ENCODE data around the gene NELL2. TPM values are rescaled to one million over a fixed set of nuclear protein-coding genes. Genes with fewer than 3 reads are reported as not detected.

NELL2 gene
- total RNA-seq, 1 donor, result 208 TPM

DNA sequence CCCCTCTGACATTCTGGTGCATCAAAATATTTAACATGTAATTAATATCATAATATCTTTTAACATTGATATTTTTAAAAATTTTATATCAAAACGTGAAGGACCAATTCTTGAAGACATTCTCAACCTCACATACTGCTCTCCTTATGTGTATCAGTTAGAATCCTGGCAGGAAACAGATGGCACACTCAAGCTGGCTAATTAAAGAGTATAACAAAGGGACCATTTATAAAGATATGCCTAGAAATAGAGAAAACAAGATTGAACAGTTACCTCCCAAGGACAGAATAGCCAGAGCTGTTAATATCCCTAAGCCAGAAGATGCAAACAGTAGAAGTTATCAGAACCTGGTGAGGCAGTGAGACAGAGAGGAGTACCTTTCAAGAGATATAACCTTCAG, 368.7 kb downstream of the NELL2 start:
- H3K4me3 ChIP-seq (ENCODE audit: low read length), result no peak overlapping the region
- H3K4me1 ChIP-seq (ENCODE audit: insufficient read depth, low read length), result no peaks in the 10 kb centered on the region
- no peaks in the 10 kb centered on the region for H3K9me3 ChIP-seq (ENCODE audit: low read depth, low read length)
- H3K27me3 ChIP-seq (ENCODE audit: insufficient read depth, low read length), result no peaks in the 10 kb centered on the region

DNA sequence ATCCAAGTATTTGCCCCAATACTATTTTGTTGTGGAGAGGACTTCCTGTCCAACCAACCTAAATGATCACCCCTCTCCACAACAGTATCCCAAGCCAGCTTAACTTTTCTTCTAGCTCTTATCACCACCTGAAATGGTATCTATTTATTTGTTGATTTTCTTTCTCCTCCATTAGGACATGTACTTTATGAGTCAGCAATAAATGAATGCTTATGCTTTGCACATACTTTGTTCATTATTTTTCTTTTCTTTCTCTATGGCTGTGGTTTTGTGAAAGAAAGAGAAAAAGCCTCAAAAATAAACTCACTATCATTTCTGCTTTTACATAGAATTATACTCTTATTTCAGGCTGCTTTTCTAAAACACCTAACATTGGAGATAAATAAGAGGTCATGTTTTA, 371.3 kb downstream of the NELL2 start:
- Histone ChIP-seq H3K27me3 (ENCODE audit: insufficient read depth, low read length) (no peaks in the 10 kb centered on the region), H3K9me3 (ENCODE audit: low read depth, low read length) (no peaks in the 10 kb centered on the region), H3K4me3 (ENCODE audit: low read length) (no peak overlapping the region), H3K4me1 (ENCODE audit: insufficient read depth, low read length) (no peaks in the 10 kb centered on the region)

DNA sequence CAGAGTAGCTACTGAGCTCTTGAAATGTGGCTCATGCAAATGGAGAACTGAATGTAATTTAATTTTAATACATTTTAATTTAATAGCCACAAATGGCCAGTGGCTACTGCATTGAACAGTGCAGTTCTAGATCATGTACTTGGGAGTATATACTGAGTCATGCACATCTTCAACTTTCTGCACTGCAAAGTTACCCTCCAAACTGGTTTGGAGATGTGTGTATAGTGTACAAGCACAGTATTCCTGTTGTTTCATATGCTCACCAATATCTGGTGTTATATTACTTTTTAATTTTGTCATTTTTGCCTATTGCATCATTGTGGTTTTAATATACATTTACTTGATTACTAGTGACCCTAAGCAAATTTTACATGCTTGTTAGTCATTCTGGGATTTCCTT, 372.8 kb downstream of the NELL2 start:
- H3K4me3 ChIP-seq (ENCODE audit: low read length), result no peak overlapping the region
- H3K27me3 ChIP-seq (ENCODE audit: insufficient read depth, low read length), result no peaks in the 10 kb centered on the region
- H3K4me1 ChIP-seq (ENCODE audit: insufficient read depth, low read length), result no peaks in the 10 kb centered on the region
- H3K9me3 ChIP-seq (ENCODE audit: low read depth, low read length), result no peaks in the 10 kb centered on the region

DNA sequence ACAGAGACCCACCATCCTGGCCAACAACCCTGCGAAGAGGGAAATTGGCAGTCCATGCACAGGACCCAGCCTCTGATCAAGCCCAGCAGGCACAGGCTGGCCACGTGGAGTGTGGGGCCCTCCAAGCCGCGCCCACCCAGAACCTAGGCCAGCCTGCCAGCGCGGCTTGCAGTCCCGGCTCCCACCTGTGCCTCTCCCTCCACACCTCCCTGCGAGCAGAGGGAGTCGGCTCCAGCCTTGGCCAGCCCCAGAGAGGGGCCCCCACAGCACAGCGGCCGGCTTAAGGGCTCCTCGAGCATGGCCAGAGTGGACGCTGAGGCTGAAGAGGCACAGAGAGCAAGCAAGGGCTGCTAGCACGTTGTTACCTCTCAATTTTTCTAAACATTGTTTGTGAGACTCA, 373.4 kb downstream of the NELL2 start:
- Histone ChIP-seq H3K27me3 (ENCODE audit: insufficient read depth, low read length) (no peaks in the 10 kb centered on the region), H3K4me3 (ENCODE audit: low read length) (no peak overlapping the region), H3K4me1 (ENCODE audit: insufficient read depth, low read length) (no peaks in the 10 kb centered on the region), H3K9me3 (ENCODE audit: low read depth, low read length) (no peaks in the 10 kb centered on the region)

DNA sequence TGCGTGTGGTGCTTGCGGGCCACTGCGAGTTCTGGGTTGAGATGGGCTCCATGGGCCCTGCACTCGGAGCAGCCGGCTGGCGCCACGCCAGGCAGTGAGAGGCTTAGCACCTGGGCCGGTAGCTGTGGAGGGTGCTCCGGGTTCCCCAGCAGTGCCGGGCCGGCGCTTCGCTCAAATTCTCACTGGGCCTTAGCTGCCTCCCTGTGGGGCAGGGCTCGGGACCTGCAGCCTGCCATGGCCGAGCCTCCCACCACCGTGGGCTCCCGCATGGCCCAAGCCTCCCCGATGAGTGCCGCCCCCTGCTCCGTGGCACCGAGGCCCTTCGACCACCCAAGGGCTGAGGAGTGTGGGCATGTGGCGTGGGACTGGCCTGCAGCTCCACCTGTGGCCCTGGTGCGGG, 375.7 kb downstream of the NELL2 start:
- Histone ChIP-seq H3K4me1 (ENCODE audit: insufficient read depth, low read length) (no peaks in the 10 kb centered on the region), H3K9me3 (ENCODE audit: low read depth, low read length) (no peaks in the 10 kb centered on the region), H3K4me3 (ENCODE audit: low read length) (no peak overlapping the region), H3K27me3 (ENCODE audit: insufficient read depth, low read length) (no peaks in the 10 kb centered on the region)

DNA sequence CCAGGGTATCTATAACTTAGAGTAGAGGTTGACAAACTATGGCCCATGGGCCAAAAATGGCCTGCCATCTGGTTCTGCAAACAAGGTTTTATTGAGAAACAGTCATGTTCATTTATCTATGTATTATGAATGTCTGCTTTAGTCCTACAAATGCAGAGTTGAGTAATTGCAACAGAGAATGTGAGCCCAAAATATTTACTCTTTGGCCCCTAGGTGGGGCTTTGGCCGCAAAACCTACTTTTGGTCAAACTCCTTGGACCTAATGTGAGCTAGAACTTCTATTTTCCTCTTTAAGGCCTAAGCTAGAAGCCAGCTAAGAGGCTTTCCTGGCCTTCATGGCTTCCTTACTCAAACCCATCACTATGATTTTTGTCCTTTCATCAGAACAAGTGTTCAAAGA, 379.1 kb downstream of the NELL2 start:
- Histone ChIP-seq H3K4me1 (ENCODE audit: insufficient read depth, low read length) (no peaks in the 10 kb centered on the region), H3K4me3 (ENCODE audit: low read length) (no peak overlapping the region), H3K27me3 (ENCODE audit: insufficient read depth, low read length) (no peaks in the 10 kb centered on the region), H3K9me3 (ENCODE audit: low read depth, low read length) (peaks cover 4% of the 10 kb centered on the region)

DNA sequence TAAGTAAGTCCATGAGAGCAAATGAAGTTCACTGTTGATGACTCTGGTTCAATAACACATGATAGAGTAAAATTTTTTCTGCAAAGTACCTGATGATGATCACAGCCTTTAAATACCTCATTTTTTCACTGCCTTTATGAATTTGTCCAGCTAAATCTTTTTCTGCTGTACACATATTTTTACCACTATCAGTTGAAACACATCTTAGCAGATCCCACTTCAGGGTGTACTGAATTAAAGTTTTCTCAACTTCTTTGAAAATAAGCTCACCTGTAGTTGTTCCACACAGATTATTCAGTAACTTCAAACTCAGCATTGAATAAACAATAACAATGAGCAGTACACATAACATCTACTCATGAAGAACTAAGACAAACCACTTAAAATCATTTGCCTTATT, 385.9 kb downstream of the NELL2 start:
- no peaks in the 10 kb centered on the region for H3K27me3 ChIP-seq (ENCODE audit: insufficient read depth, low read length)
- H3K9me3 ChIP-seq (ENCODE audit: low read depth, low read length), result peaks cover 6% of the 10 kb centered on the region
- H3K4me3 ChIP-seq (ENCODE audit: low read length), result no peak overlapping the region
- H3K4me1 ChIP-seq (ENCODE audit: insufficient read depth, low read length), result no peaks in the 10 kb centered on the region

DNA sequence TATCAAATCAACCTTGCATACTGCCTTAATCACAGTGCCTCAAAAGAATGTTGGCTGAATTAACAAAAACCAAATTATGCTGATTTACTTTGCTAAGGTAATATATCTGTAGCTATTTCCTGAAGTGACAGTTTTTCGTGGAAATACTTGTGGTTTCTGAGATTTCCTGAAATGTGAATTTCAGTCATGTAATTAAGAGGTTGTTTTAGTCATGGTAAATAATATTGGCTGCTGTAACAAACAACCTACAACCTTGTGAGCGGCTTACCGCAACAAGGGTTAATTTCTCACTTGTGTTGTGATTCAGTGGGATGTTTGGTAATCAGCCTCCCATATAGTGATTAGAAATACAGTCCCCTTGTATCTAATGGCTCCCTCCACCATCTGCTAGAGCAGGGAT, 387.9 kb downstream of the NELL2 start:
- Histone ChIP-seq H3K9me3 (ENCODE audit: low read depth, low read length) (peaks cover 6% of the 10 kb centered on the region), H3K27me3 (ENCODE audit: insufficient read depth, low read length) (no peaks in the 10 kb centered on the region), H3K4me3 (ENCODE audit: low read length) (no peak overlapping the region), H3K4me1 (ENCODE audit: insufficient read depth, low read length) (no peaks in the 10 kb centered on the region)

DNA sequence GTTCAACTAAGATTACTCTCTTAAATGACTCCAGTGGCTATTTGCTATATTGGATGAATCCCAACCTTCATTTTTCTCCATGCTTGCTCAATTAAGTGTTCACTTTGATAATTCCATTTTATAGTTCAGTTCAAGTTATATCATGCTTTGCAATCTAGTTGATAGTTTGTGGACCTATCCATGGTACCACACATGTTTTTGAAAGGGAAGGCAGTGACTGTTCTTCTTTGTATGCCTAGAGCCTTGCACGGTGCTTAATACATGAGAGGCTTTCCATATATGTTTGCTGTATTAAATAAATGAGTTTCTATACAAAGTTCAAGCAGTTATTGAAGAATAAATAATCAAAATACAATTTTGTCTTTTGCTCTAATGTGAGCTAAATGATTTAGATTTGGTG, 391.3 kb downstream of the NELL2 start:
- Histone ChIP-seq H3K4me1 (ENCODE audit: insufficient read depth, low read length) (no peaks in the 10 kb centered on the region), H3K4me3 (ENCODE audit: low read length) (no peak overlapping the region), H3K9me3 (ENCODE audit: low read depth, low read length) (no peaks in the 10 kb centered on the region), H3K27me3 (ENCODE audit: insufficient read depth, low read length) (no peaks in the 10 kb centered on the region)

DNA sequence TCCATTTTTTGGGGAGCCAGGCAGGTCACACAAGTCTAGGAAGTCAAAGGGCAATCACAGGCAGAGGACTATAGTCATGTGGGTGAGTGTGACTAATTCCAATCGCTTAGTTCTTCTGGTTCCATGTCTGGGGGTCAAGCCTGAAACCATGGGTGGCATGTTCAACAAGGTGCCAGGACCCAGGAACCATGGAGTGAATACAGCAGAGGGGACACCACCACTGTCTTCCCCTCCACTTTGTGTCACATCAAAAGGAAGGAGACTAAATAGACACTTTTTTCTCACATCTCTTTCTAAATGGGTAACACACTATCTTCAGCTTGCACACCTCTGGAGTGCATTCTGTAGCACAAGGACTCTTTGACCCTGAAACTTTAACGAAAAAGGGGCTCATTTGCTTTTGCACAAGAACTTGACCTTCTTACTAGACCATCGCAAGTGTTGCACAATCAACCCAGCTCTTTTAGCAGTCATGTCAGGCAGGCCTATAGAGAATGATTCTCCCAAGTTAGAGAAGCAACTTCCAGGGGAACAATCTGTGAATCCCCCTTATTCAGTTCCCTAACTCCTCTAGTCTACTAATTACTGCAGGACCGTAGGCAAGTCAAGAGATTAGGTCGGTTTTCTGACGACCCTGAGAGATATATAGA, 398.7 kb downstream of the NELL2 start:
- no peaks in the 10 kb centered on the region for H3K4me1 ChIP-seq (ENCODE audit: insufficient read depth, low read length)
- no peak overlapping the region for H3K4me3 ChIP-seq (ENCODE audit: low read length)
- H3K27me3 ChIP-seq (ENCODE audit: insufficient read depth, low read length), result no peaks in the 10 kb centered on the region
- H3K9me3 ChIP-seq (ENCODE audit: low read depth, low read length), result peaks cover 8% of the 10 kb centered on the region

DNA sequence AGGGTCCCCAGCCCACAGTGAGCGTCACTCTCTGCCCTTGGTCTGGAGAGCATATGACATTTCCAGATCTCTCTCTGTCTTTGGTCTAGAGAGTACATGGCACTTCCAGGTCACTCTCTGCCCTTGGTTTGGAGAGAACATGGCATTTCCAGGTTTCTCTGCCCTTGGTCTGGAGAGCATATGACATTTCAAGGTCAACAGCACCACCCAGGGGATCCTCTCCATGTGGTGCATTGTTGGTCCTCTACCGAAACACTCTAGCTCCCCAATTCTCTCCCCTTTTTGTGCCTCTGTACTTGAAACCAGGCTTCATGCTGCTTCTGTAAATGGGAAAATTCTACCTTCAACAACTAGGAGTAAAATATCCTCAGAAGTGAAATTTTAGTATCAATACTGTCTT, 399.4 kb downstream of the NELL2 start:
- Histone ChIP-seq H3K9me3 (ENCODE audit: low read depth, low read length) (peaks cover 8% of the 10 kb centered on the region), H3K4me1 (ENCODE audit: insufficient read depth, low read length) (no peaks in the 10 kb centered on the region), H3K4me3 (ENCODE audit: low read length) (no peak overlapping the region), H3K27me3 (ENCODE audit: insufficient read depth, low read length) (no peaks in the 10 kb centered on the region)

DNA sequence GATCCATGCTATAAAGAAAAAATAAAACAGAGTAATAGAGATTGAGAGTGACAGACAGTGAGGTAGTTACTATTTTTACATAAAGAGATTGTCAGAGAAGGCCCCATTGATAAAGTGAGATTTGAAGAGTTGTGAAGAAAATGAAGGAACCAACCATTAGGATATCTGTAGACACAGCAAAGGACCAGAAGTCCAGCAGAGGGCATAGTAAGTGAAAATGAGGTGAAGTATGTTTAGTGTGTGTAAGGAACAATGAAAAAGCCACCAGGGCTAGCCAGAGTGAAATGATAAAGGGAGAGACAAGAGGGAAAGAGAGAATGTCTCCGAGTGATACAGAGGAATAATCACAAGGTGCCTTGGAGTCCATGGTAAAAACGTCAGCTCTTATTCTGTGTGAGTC, 411.0 kb downstream of the NELL2 start:
- Histone ChIP-seq H3K4me1 (ENCODE audit: insufficient read depth, low read length) (no peaks in the 10 kb centered on the region), H3K4me3 (ENCODE audit: low read length) (no peak overlapping the region), H3K9me3 (ENCODE audit: low read depth, low read length) (no peaks in the 10 kb centered on the region), H3K27me3 (ENCODE audit: insufficient read depth, low read length) (no peaks in the 10 kb centered on the region)

DNA sequence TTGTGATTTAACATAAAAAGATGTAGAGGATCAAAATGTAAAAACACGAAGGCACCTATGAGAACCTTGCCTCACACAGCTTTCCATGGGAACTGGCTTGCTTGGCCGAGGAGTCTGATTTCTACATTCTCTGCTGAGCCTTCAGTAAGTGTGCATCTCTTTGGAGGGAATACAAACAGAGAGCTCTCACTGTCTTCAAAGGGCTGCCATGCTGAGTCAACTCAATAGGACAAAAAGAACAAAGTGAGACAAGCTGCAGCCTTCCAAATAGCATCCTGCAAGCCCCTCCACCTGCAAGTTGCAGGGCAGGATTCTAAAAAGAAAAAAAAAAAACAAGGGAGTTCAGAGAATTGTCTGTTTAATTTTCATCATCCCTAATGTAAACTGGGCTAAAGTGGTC, 411.9 kb downstream of the NELL2 start:
- H3K27me3 ChIP-seq (ENCODE audit: insufficient read depth, low read length), result no peaks in the 10 kb centered on the region
- H3K4me3 ChIP-seq (ENCODE audit: low read length), result no peak overlapping the region
- no peaks in the 10 kb centered on the region for H3K9me3 ChIP-seq (ENCODE audit: low read depth, low read length)
- no peaks in the 10 kb centered on the region for H3K4me1 ChIP-seq (ENCODE audit: insufficient read depth, low read length)

DNA sequence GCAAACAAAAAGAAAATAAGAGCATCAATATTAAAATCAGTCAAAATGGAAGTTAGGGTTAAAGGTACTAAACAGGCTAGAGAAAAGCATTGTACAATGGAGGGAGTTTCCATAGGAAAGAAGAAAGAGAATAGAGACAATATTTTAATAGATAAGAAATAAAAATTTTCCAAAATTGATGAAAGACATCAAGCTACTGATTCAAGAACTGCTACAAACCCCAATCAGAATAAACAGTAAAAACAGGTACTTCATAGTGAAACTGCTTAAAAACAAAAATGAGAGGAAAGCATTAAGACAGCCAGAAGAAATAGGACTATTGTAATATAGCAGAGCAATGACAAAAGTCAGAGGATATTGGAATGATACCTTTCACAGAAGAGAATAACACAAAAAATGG, 413.4 kb downstream of the NELL2 start:
- no peaks in the 10 kb centered on the region for H3K4me1 ChIP-seq (ENCODE audit: insufficient read depth, low read length)
- no peaks in the 10 kb centered on the region for H3K27me3 ChIP-seq (ENCODE audit: insufficient read depth, low read length)
- H3K4me3 ChIP-seq (ENCODE audit: low read length), result no peak overlapping the region
- no peaks in the 10 kb centered on the region for H3K9me3 ChIP-seq (ENCODE audit: low read depth, low read length)

DNA sequence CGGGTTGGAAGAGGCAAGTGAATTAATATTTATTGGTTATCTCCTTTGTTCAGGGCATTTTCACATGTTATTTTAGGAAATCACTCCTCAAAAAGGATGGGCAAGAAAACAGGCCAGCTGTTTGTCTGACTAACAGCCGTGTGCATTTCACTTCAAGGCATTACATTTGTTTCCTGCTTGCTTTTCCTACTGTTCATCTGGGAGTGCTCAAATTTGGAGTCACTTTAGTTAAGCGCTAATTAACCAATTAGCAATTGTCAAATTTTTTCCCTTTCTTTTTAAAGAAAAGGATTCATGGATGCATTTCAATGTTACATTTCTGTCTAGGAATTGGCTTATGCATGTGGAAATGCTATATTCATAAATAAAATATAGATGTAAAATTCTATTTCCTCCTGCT, 415.9 kb downstream of the NELL2 start:
- H3K4me1 ChIP-seq (ENCODE audit: insufficient read depth, low read length), result no peaks in the 10 kb centered on the region
- no peaks in the 10 kb centered on the region for H3K27me3 ChIP-seq (ENCODE audit: insufficient read depth, low read length)
- H3K9me3 ChIP-seq (ENCODE audit: low read depth, low read length), result no peaks in the 10 kb centered on the region
- no peak overlapping the region for H3K4me3 ChIP-seq (ENCODE audit: low read length)

DNA sequence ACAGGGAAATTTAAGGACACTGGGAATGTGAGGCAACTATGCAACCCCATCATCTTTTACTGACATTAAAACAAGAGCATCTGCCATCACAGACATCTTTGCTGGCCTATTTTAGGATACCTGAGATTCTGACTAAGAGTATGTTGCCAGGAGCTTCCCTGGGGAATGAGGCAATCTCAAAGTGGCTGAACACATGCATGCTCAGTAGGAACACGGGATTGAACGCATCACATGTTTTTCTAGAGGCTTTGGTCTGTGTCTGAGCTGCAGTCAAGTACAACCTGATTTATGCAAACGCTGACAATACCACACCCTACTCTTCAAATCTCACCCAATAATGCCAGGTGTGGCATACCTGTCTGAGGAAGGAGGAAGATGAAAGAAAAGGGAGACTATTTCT, 416.5 kb downstream of the NELL2 start:
- Histone ChIP-seq H3K4me3 (ENCODE audit: low read length) (no peak overlapping the region), H3K27me3 (ENCODE audit: insufficient read depth, low read length) (no peaks in the 10 kb centered on the region), H3K4me1 (ENCODE audit: insufficient read depth, low read length) (no peaks in the 10 kb centered on the region), H3K9me3 (ENCODE audit: low read depth, low read length) (no peaks in the 10 kb centered on the region)
